Fibroblast of lung (primary cell): ENCODE results near the gene SPINDOC.

Experiments
- CTCF ChIP-seq, 2 donors: IDR thresholded peaks in 1 of 2; conservative IDR thresholded peaks in 1 of 2; 1 replicate in 1 of 2; 2 replicates in 1 of 2; pipeline ENCODE4 v1.5.1; 2011 to 2012; ENCODE audit warnings: low read length in 2 of 2, control low read depth in 1 of 2, inconsistent platforms in 1 of 2, low read depth in 1 of 2, mild to moderate bottlenecking in 1 of 2
- EZH2 ChIP-seq: IDR thresholded peaks from 2 replicates; pipeline ENCODE4 v1.5.1; 2012; ENCODE audit warnings: low read length, control low read depth, mild to moderate bottlenecking; ENCODE audit errors: missing control alignments

- TF ChIP-seq CTCF (conservative IDR thresholded peaks at IDR 0.05 in 1 of 2, IDR thresholded peaks at IDR 0.05 in 1 of 2; ENCODE audit: low read depth in 1 of 2, low read length in 2 of 2) = no peak
- no peak for TF ChIP-seq EZH2
These were observed 47.5 kb upstream of the SPINDOC start for GRCh38 chr11:63765688-63766241.
